Measurements from ENCODE around the gene CRHR1.

The CRHR1 gene

GRCh38 chr17:45824901-45825492 is 40.9 kb downstream of the CRHR1 start:
- DNase-seq = no peak

- no peak for DNase-seq
These were observed 41.7 kb downstream of the CRHR1 start for GRCh38 chr17:45825792-45826191.

GRCh38 chr17:45826919-45827588 is 42.9 kb downstream of the CRHR1 start:
- no peak for DNase-seq

- no peak for DNase-seq
These were observed 44.1 kb downstream of the CRHR1 start for GRCh38 chr17:45828171-45828570.

- no peak for DNase-seq
These were observed 44.5 kb downstream of the CRHR1 start for GRCh38 chr17:45828582-45829133.

DNA sequence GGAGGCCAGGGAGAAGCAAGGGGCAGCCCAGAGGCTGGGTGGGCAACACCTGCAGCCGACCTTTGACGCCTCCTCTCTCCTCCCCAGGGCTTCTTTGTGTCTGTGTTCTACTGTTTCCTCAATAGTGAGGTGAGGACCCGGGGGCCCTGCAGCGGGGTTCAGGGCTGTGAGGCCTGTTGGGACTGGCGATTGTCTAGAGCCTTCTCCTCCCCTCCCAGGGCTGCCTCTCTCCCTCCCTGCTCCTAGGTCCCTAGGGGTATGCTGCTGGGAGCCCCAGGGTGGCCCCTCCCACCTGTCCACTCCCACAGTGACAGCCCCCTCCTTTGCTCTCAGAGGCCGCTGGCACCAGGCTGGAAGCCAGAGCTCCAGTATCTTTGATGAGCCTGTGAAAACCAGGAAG is 49.8 kb downstream of the CRHR1 start:
- no peak for DNase-seq

DNA sequence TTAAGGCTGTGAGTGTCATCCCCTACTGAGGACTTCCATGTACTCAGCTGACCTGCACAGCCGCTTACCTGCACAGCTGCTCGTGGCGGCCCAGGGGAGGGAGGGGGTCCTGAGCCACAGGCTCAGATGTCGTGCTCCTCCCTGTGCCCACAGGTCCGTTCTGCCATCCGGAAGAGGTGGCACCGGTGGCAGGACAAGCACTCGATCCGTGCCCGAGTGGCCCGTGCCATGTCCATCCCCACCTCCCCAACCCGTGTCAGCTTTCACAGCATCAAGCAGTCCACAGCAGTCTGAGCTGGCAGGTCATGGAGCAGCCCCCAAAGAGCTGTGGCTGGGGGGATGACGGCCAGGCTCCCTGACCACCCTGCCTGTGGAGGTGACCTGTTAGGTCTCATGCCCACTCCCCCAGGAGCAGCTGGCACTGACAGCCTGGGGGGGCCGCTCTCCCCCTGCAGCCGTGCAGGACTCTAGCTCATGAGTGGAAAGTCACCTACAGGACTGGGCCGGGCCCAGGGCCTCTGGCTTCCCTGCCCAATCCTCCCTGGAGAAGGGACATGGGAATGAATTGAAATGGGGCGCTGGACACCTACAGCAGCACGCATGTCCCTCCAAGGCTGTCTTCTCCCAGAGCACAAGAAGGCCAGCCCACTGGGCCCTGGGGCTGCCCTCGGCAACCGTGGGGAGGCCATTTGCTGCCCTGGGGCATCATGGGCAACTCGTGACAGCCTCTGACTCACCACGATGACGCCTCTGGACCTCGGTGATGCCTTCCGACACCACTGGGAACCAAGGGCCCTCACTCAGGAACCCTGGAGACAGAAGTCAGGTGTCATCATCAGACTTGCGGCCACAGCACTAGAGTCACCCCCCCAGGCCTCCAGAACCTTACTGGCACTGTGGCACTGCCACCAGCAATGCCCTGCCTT is 50.6 kb downstream of the CRHR1 start:
- no peak for DNase-seq

GRCh38 chr17:45835481-45835880 is 51.4 kb downstream of the CRHR1 start:
- no peak for DNase-seq

DNA sequence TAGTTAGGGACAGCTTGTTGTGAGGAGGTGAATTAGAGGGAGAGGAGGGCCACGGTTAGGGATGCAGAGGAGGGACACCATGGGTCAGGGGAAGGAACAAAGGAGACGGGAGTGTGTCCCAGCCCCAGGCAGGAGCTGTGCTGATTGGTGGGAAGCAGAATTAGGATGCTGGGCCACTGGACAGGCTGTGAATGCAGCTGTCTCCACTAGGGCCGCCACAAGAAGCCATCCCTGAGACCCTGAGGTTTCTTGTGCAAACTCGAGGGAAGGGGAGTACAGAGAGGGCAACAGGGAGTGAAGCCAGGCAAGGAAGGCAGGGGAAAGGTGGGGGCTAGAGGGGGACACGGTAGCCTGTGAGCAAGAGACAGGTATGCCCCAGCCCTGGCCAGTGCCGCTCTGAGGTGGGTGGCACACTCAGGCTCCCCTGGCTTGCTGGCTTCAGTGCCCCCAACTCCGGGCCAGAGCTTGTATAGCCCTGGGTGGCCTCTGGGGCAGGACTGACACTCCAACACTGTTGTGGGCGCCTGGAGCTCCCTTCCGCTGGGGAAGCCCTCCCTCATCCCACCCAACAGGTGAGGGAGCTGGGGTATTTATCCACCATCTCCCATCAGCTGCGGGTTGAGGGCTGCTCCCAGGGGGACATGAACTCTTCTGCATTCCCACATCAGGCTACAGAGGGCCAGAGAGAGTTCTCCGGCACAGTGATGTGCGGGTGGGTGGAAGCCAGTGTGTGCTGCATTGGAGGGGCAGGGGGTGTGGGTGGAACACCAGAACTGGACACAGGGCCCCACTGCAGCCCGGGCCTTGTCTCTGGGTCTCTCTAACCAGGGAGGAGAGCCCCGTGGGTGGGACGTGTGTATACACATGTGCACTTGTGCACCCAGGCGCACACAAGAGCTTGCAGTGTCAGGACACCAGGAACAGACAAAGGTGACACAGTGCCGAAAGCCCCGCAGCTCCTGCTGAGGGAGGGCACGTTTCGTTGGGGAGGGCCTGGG is 52.2 kb downstream of the CRHR1 start:
- DNase-seq = no peak

DNA sequence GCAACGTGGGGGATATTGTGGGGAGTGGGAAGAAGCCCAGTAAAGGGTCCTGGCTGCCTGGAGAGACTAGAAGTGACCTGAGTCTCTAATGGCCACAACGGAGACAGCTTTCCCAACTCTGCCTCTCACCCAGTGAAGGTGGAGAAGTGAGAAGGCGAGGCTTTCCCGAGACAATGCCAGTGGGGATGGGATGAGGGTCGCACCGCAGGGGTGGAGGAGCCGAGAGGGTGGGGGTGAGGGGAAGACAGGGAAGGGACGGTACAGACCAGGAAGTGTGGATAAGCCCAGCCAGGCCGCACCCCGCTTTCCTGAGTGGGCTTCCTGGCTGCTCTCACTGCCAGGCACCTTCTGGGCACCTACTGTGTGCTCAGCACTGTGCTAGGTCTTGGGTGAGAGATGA is 53.1 kb downstream of the CRHR1 start:
- DNase-seq = no peak

- no peak for DNase-seq
These were observed 53.5 kb downstream of the CRHR1 start for GRCh38 chr17:45837603-45838002.

- no peak for DNase-seq
These were observed 54.7 kb downstream of the CRHR1 start for GRCh38 chr17:45838751-45839295.

GRCh38 chr17:45839442-45839841 is 55.3 kb downstream of the CRHR1 start:
- no peak for DNase-seq

DNA sequence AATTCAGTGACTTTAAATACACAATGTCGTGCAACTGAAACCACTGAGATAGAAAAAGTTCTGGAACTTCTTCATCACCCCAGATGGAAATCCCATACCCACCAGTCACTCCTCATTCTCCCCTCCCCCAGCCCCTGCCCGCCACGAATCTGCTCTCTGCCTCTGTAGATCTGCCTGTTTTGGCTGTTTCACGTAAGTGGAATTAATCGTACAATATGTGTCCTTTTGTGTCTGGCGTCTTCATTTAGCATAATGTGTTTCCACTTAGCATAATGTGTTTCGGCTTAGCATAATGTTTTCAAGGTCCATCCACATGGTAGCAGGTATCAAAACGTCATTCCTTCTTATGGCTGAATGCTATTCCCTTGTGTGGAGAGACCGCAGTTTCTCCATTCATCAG is 57.1 kb downstream of the CRHR1 start:
- DNase-seq = no peak

DNA sequence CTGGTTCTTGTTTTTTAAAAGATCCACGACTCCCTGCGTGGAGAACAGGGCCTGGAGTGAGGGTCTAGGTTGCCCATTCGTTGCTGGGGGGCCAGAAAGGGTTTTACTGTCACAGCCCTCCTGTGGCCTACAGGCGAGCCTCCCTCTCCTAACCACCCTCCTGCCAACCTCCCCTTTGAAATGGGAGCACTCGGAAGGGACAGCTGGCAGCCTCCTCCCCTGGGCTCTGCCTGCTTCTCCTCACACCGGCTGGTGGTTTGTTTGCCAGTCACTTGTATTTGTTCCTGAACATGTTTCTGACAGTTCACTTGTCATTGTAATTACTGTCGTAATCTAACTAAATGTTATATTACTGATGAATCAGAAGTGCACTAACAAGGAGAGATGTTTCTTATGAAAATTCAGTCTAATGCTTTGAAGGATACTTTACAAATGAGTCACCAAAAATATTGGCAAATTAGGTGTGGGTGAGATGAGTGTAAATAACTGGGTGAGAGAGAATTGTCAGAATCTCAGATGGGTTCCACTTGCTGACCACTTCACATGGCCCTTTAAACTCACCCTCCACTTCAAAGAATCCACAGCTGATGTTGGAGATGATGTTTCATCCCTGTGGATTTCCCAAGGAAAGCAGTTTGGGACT is 57.9 kb downstream of the CRHR1 start:
- no peak for DNase-seq

GRCh38 chr17:45843722-45844121 is 59.6 kb downstream of the CRHR1 start:
- no peak for DNase-seq

DNA sequence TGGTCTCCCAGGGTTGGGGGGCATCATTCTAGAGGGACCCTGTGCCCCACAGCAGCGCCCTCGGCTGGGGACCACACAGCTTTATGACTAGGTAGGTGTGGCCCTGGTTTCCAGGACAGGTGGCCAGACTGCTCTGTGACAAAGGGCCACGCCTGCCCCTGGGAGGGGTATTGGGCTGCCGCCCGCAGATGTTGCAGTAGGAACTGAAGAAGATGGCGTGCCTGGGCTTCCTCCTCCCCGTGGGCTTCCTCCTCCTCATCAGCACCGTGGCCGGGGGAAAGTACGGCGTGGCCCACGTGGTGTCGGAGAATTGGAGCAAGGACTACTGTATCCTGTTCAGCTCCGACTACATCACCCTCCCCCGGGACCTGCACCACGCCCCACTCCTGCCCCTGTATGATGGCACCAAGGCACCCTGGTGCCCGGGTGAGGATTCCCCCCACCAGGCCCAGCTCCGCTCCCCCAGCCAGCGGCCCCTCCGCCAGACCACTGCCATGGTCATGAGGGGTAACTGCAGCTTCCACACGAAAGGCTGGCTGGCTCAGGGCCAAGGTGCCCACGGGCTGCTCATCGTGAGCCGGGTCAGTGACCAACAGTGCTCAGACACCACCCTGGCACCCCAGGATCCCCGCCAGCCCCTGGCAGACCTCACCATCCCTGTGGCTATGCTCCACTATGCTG is 60.7 kb downstream of the CRHR1 start, which contains the start of gene SPPL2C:
SPPL2C (plus strand) TSS at position 187 of the 681 bp plus-strand sequence; CDS start at position 213, 26 bp downstream.
- DNase-seq = no peak

- no peak for DNase-seq
These were observed 61.5 kb downstream of the CRHR1 start for GRCh38 chr17:45845376-45846185.

DNA sequence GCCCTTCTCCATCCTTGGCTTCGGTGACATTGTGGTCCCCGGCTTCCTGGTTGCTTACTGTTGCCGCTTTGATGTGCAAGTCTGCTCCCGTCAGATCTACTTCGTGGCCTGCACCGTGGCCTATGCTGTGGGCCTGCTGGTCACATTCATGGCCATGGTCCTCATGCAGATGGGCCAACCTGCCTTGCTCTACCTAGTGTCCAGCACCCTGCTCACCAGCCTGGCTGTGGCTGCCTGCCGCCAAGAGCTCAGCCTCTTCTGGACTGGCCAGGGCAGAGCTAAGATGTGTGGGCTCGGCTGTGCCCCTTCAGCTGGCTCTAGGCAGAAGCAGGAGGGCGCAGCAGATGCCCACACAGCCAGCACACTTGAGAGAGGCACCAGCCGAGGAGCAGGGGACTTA is 62.1 kb downstream of the CRHR1 start:
- DNase-seq = no peak

GRCh38 chr17:45846646-45847045 is 62.5 kb downstream of the CRHR1 start:
- DNase-seq = no peak
